ENCODE measurements around the gene MGAT4B. TPM values are rescaled to one million over a fixed set of nuclear protein-coding genes. Genes with fewer than 3 reads are reported as not detected.
A peak's percentile ranks its signal among the peaks of the same experiment; 100 is the strongest.

MGAT4B gene
- total and polyA plus RNA-seq, 2 of the 13 experiments (the other 11 are each of a cell fraction or from before 2014, with no cell fraction given), result 93.5 to 130 TPM

GRCh38 chr5:179805529-179806249 is 977 bp downstream of the MGAT4B start (continued):
- TF ChIP-seq, protein P1, sequence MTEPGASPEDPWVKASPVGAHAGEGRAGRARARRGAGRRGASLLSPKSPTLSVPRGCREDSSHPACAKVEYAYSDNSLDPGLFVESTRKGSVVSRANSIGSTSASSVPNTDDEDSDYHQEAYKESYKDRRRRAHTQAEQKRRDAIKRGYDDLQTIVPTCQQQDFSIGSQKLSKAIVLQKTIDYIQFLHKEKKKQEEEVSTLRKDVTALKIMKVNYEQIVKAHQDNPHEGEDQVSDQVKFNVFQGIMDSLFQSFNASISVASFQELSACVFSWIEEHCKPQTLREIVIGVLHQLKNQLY (CRISPR knock-in tag; IDR thresholded peaks at IDR 0.05), result no peak
- TF ChIP-seq RORA (CRISPR knock-in tag; IDR thresholded peaks at IDR 0.05) (no peak), ZSCAN20 (CRISPR knock-in tag; IDR thresholded peaks at IDR 0.05; ENCODE audit: borderline replicate concordance) (no peak), GATA4 (IDR thresholded peaks at IDR 0.05; ENCODE audit: borderline replicate concordance, low read depth) (no peak), ATF7-NPFF (CRISPR knock-in tag; IDR thresholded peaks at IDR 0.05; ENCODE audit: low read depth) (peak; percentile 37; the same call in 1 of the 2 replicates), ZNF558 (CRISPR knock-in tag; IDR thresholded peaks at IDR 0.05; ENCODE audit: borderline replicate concordance) (peak; percentile 47; the same call in 1 of the 2 replicates), MAF1 (CRISPR knock-in tag; IDR thresholded peaks at IDR 0.05; ENCODE audit: borderline replicate concordance) (peak; percentile 37; the same call in 1 of the 2 replicates)
- TF ChIP-seq, protein P2, sequence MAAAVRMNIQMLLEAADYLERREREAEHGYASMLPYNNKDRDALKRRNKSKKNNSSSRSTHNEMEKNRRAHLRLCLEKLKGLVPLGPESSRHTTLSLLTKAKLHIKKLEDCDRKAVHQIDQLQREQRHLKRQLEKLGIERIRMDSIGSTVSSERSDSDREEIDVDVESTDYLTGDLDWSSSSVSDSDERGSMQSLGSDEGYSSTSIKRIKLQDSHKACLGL (CRISPR knock-in tag; IDR thresholded peaks at IDR 0.05), result 0 out of 2 replicates have a peak, but pooled peaks have one; percentile 33
- TF ChIP-seq, protein P3, sequence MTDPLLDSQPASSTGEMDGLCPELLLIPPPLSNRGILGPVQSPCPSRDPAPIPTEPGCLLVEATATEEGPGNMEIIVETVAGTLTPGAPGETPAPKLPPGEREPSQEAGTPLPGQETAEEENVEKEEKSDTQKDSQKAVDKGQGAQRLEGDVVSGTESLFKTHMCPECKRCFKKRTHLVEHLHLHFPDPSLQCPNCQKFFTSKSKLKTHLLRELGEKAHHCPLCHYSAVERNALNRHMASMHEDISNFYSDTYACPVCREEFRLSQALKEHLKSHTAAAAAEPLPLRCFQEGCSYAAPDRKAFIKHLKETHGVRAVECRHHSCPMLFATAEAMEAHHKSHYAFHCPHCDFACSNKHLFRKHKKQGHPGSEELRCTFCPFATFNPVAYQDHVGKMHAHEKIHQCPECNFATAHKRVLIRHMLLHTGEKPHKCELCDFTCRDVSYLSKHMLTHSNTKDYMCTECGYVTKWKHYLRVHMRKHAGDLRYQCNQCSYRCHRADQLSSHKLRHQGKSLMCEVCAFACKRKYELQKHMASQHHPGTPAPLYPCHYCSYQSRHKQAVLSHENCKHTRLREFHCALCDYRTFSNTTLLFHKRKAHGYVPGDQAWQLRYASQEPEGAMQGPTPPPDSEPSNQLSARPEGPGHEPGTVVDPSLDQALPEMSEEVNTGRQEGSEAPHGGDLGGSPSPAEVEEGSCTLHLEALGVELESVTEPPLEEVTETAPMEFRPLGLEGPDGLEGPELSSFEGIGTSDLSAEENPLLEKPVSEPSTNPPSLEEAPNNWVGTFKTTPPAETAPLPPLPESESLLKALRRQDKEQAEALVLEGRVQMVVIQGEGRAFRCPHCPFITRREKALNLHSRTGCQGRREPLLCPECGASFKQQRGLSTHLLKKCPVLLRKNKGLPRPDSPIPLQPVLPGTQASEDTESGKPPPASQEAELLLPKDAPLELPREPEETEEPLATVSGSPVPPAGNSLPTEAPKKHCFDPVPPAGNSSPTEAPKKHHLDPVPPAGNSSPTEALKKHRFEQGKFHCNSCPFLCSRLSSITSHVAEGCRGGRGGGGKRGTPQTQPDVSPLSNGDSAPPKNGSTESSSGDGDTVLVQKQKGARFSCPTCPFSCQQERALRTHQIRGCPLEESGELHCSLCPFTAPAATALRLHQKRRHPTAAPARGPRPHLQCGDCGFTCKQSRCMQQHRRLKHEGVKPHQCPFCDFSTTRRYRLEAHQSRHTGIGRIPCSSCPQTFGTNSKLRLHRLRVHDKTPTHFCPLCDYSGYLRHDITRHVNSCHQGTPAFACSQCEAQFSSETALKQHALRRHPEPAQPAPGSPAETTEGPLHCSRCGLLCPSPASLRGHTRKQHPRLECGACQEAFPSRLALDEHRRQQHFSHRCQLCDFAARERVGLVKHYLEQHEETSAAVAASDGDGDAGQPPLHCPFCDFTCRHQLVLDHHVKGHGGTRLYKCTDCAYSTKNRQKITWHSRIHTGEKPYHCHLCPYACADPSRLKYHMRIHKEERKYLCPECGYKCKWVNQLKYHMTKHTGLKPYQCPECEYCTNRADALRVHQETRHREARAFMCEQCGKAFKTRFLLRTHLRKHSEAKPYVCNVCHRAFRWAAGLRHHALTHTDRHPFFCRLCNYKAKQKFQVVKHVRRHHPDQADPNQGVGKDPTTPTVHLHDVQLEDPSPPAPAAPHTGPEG (CRISPR knock-in tag; IDR thresholded peaks at IDR 0.05), result no peak; the same call in 1 of the 2 replicates
- TF ChIP-seq, protein P4, sequence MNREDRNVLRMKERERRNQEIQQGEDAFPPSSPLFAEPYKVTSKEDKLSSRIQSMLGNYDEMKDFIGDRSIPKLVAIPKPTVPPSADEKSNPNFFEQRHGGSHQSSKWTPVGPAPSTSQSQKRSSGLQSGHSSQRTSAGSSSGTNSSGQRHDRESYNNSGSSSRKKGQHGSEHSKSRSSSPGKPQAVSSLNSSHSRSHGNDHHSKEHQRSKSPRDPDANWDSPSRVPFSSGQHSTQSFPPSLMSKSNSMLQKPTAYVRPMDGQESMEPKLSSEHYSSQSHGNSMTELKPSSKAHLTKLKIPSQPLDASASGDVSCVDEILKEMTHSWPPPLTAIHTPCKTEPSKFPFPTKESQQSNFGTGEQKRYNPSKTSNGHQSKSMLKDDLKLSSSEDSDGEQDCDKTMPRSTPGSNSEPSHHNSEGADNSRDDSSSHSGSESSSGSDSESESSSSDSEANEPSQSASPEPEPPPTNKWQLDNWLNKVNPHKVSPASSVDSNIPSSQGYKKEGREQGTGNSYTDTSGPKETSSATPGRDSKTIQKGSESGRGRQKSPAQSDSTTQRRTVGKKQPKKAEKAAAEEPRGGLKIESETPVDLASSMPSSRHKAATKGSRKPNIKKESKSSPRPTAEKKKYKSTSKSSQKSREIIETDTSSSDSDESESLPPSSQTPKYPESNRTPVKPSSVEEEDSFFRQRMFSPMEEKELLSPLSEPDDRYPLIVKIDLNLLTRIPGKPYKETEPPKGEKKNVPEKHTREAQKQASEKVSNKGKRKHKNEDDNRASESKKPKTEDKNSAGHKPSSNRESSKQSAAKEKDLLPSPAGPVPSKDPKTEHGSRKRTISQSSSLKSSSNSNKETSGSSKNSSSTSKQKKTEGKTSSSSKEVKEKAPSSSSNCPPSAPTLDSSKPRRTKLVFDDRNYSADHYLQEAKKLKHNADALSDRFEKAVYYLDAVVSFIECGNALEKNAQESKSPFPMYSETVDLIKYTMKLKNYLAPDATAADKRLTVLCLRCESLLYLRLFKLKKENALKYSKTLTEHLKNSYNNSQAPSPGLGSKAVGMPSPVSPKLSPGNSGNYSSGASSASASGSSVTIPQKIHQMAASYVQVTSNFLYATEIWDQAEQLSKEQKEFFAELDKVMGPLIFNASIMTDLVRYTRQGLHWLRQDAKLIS (CRISPR knock-in tag; IDR thresholded peaks at IDR 0.05), result no peak; the same call in 1 of the 2 replicates
- TF ChIP-seq, protein P5, sequence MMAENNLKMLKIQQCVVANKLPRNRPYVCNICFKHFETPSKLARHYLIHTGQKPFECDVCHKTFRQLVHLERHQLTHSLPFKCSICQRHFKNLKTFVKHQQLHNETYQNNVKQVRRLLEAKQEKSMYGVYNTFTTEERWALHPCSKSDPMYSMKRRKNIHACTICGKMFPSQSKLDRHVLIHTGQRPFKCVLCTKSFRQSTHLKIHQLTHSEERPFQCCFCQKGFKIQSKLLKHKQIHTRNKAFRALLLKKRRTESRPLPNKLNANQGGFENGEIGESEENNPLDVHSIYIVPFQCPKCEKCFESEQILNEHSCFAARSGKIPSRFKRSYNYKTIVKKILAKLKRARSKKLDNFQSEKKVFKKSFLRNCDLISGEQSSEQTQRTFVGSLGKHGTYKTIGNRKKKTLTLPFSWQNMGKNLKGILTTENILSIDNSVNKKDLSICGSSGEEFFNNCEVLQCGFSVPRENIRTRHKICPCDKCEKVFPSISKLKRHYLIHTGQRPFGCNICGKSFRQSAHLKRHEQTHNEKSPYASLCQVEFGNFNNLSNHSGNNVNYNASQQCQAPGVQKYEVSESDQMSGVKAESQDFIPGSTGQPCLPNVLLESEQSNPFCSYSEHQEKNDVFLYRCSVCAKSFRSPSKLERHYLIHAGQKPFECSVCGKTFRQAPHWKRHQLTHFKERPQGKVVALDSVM (CRISPR knock-in tag; IDR thresholded peaks at IDR 0.05), result peak; percentile 66; the same call in 1 of the 2 replicates
- TF ChIP-seq, protein P6, sequence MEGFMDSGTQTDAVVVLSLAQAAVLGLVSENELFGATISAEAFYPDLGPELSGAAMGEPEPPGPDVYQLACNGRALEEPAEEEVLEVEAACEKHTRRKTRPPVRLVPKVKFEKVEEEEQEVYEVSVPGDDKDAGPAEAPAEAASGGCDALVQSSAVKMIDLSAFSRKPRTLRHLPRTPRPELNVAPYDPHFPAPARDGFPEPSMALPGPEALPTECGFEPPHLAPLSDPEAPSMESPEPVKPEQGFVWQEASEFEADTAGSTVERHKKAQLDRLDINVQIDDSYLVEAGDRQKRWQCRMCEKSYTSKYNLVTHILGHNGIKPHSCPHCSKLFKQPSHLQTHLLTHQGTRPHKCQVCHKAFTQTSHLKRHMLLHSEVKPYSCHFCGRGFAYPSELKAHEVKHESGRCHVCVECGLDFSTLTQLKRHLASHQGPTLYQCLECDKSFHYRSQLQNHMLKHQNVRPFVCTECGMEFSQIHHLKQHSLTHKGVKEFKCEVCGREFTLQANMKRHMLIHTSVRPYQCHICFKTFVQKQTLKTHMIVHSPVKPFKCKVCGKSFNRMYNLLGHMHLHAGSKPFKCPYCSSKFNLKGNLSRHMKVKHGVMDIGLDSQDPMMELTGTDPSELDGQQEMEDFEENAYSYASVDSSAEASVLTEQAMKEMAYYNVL (CRISPR knock-in tag; IDR thresholded peaks at IDR 0.05; ENCODE audit: borderline replicate concordance), result no peak; the same call in 1 of the 2 replicates

Measured in HepG2 (cell line).